T47D (cell line): ENCODE data around the gene BABAM1.

ENCODE experiments used
- DNase-seq, 2 experiments: peaks; one replicate each; pipeline versions ENCODE4 v3.0.0 to v3.0.0-alpha.2; 2011 to 2012; ENCODE audit warnings: low read depth in 1 of 2, low spot score in 1 of 2
- JUND ChIP-seq: IDR thresholded peaks from 2 replicates; pipeline ENCODE4 v1.6.1; 2012; ENCODE audit warnings: low read depth
- in situ Hi-C: cut with HindIII; loops from 2 replicates; pipeline ENCODE4 v1.10.0; 2016; ENCODE audit warnings: low sequenced_read_pairs, low pct_unique_long_range_greater_than_20kb

The BABAM1 gene

GRCh38 chr19:17246681-17247425, 20.4 kb upstream of the BABAM1 start:
- in situ Hi-C loops, result no loop called here

GRCh38 chr19:17248011-17248776, 19.0 kb upstream of the BABAM1 start:
- in situ Hi-C loops, result no loop called here
- peak in 1 of 2 experiments; percentile 87 for DNase-seq
- no peak for TF ChIP-seq JUND

More at GRCh38 chr19:17246681-17247425, 20.4 kb upstream of the BABAM1 start:
- DNase-seq, result peak in 1 of 2 experiments; percentile 79
- no peak for TF ChIP-seq JUND

GRCh38 chr19:17249887-17250548, 17.2 kb upstream of the BABAM1 start:
- in situ Hi-C loops, result no loop called here
- TF ChIP-seq JUND, result no peak
- no peak for DNase-seq

DNA sequence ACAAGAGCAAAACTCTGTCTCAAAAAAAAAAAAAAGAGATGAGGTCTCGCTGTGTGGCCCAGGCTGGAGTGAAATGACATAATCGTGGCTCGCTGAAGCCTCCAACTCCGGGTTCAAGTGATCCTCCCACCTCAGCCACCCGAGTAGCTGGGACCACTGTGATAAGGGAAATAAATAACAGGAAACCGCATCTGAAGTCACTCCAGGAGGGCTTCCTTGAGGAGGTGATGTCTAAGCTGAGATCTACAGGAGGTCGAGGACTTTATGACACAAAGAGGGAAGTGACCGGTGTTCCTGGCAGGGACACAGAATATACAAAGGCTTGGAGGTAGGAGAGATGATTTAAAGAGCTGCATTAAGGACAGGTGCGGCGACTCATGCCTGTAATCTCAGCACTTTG, 12.6 kb upstream of the BABAM1 start:
- DNase-seq, result no peak
- in situ Hi-C loops, result no loop called here
- TF ChIP-seq JUND, result no peak

GRCh38 chr19:17255150-17255621, 12.1 kb upstream of the BABAM1 start:
- no peak for DNase-seq
- in situ Hi-C loops, result no loop called here
- TF ChIP-seq JUND, result no peak

DNA sequence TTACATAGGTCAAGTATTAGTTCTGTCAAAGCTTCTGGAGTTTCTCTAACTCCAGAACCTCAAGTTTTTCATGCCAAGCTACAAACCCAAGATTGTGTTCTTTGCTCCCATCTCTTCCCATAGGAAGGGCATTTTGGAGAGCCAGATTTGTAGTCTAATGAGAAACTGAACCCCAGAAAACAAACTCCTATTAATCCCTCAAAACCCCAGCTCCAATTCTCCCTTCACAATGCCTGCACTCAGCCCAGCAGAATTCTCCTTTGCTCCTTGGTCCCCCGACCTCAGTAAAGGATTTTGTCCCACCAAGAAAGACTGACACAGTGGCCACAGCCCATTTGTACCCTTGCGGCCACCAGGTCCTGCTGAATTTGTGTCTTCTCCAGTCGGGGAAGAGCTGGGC, 11.1 kb upstream of the BABAM1 start:
- in situ Hi-C loops, result no loop called here
- no peak for TF ChIP-seq JUND
- no peak for DNase-seq

GRCh38 chr19:17259118-17259780, 8.0 kb upstream of the BABAM1 start:
- in situ Hi-C loops, result no loop called here
- no peak for TF ChIP-seq JUND
- peak in 1 of 2 experiments; percentile 53 for DNase-seq

DNA sequence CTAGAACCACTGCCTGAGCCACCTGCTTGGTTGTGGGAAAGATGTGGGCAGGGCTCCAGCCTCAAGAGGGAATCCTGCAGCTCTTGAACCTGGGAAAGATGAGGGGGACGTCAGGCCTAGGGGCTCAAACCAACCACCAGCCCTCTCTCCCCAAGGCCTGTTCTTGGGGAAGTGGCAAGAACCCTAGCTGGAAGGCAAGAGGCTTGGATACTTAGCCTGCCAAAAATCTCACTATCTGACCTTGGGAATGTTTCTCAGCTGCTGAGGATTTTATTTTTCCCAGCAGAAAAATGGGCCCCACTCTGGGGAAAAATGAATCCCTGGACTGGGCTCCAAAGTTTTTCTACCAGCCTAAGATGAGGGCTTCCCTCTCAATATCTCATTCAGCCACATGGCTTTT, 7.3 kb upstream of the BABAM1 start:
- no peak for DNase-seq
- in situ Hi-C loops, result no loop called here
- no peak for TF ChIP-seq JUND

DNA sequence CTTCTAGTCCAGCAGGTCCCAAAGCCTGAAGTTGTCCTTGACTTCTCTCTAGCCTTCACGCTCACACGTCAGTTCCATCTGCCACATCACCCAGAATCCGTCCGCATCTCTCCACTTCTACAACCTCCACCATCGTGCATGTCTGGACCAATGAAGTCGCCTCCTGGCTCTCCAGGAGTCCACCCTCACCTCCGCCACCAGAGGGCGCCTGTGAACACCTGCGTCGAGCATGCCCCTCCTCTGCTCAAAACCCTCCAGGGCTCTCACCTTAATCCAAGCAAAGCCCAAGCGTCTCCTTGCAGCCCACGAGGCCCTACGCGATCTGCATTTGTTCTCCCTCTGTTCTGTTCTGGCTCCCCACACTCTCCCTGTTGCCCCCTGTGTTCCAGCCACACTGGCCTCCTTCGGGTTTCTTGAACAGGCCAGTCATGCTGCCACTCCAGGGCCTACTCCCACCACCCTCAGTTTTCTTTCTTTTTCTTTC, 6.4 kb upstream of the BABAM1 start:
- no peak for TF ChIP-seq JUND
- peak; percentile 84 to 93 for DNase-seq
- in situ Hi-C loops, result no loop called here

DNA sequence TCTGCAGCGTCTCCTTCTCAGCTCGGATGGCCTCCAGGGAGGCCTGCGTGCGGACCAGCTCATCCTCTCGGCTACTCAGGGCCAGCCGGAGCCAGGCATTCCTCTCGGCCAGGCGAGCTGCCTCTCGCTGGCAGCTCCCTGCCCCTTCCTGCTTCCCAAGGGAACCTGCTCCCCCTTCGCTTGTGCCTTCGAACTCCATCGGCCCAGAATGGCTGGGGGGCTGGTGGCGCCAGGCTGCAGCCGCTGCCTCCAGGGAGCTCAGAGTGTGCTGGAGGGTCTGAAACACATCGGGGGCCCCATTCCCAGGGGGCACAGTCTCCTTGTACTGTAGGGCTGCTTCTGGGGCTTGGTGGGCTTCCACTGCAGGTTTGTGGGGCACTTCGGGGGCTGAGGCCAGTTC, 4.7 kb upstream of the BABAM1 start:
- no peak for DNase-seq
- in situ Hi-C loops, result no loop called here
- TF ChIP-seq JUND, result no peak

GRCh38 chr19:17263712-17264640, 3.3 kb upstream of the BABAM1 start:
- in situ Hi-C loops, result no loop called here
- no peak for DNase-seq
- TF ChIP-seq JUND, result no peak

DNA sequence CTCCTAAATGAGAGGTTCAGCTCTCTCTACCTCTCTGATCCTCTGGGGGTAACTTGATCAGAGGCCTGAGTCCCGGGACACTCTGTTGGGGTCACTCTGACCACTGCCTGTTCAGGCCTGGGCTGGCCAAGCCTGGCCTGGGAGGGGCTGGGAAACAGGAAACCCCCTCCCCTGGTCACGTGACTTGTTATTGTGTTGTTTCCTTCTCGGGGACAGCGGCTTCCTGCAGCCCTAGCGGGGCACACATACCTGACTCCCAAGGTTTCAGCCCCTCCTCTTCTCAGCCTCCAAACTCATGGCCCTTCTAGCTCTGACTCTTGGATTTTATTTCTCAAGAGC, 2.6 kb upstream of the BABAM1 start, which contains the start of gene USHBP1:
Gene USHBP1, minus strand, starts transcription at position 105 of the 339 bp plus-strand sequence. CDS start 446 bp downstream, outside the sequence.
- no peak for DNase-seq

More for the DNA sequence above, 2.6 kb upstream of the BABAM1 start, which contains the start of gene USHBP1:
- TF ChIP-seq JUND, result no peak
- in situ Hi-C loops, result no loop called here
